ENCODE data around the gene TM7SF2. TPM values are rescaled to one million over a fixed set of nuclear protein-coding genes. Genes with fewer than 3 reads are reported as not detected.

The TM7SF2 gene
- total and polyA plus RNA-seq, 2 donors (not counting 1 experiment from before 2014, with no cell fraction given), result 23.9 to 28.5 TPM

DNA sequence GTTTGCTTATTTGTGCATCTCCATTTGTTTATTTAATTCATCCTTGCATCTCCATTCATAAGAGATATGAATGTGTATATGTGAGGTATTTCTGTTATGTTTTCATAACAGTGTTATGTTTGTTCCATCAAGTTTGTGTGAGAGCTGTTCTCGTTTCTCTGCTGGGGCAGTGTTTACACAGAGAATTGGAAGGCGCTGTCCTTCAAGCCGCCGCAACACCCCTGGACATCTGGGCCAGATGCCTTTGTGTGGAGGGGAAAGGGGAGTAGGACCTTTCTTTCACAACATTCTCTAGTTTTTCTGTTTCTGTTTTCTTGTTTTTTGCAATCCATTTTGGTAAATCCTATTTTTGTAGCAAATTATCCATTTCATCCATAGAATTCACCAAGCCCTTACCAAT is 7.0 kb upstream of the TM7SF2 start:
- H3K9ac ChIP-seq (ENCODE audit: low read length), result no peak overlapping the region
- no peak overlapping the region for H3K27ac ChIP-seq (ENCODE audit: low read length in 2 of 2)
- no peaks in the 10 kb centered on the region for H3K4me1 ChIP-seq (ENCODE audit: control insufficient read depth in 2 of 2, insufficient read depth in 2 of 2, low read length in 2 of 2)
- no CpG with 5 or more reads among the region's 4 CpGs for WGBS (ENCODE audit: insufficient coverage)
- ChIA-PET POLR2A (no interaction called here), CTCF (no interaction called here)
- ATAC-seq (ENCODE audit: low read depth), result no peak
- Mint-ChIP-seq H3K27ac (no peak overlapping the region), H3K4me1 (peaks cover 6% of the 10 kb centered on the region), H3K27me3 (no peaks in the 10 kb centered on the region), H3K4me3 (no peak overlapping the region), H3K9me3 (ENCODE audit: insufficient read depth) (no peaks in the 10 kb centered on the region)
- H3K4me3 ChIP-seq (ENCODE audit: control extremely low read depth in 1 of 5, extremely low read depth in 1 of 5, insufficient read depth in 1 of 5, low read depth in 2 of 5, low read length in 4 of 5), result no peak overlapping the region
- no peaks in the 10 kb centered on the region for H3K27me3 ChIP-seq (replicated peaks in 1 of 4; ENCODE audit: control extremely low read depth in 1 of 4, control insufficient read depth in 3 of 4, insufficient read depth in 4 of 4, low read length in 3 of 4)
- TF ChIP-seq, protein P1, sequence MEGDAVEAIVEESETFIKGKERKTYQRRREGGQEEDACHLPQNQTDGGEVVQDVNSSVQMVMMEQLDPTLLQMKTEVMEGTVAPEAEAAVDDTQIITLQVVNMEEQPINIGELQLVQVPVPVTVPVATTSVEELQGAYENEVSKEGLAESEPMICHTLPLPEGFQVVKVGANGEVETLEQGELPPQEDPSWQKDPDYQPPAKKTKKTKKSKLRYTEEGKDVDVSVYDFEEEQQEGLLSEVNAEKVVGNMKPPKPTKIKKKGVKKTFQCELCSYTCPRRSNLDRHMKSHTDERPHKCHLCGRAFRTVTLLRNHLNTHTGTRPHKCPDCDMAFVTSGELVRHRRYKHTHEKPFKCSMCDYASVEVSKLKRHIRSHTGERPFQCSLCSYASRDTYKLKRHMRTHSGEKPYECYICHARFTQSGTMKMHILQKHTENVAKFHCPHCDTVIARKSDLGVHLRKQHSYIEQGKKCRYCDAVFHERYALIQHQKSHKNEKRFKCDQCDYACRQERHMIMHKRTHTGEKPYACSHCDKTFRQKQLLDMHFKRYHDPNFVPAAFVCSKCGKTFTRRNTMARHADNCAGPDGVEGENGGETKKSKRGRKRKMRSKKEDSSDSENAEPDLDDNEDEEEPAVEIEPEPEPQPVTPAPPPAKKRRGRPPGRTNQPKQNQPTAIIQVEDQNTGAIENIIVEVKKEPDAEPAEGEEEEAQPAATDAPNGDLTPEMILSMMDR (IDR thresholded peaks at IDR 0.05), result no peak
- TF ChIP-seq EZH2 (IDR thresholded peaks at IDR 0.05; ENCODE audit: borderline replicate concordance, insufficient read depth, low read depth, low read length, poor library complexity, severe bottlenecking), result no peak
- DNase-seq, result no peak
- peaks cover 55% of the 10 kb centered on the region for H3K79me2 ChIP-seq (ENCODE audit: control insufficient read depth, insufficient read depth, low read length)
- intact Hi-C loops (cut with micrococcal nuclease), result no loop called here
- H2AFZ ChIP-seq (ENCODE audit: insufficient read depth, low read depth, low read length, poor library complexity, severe bottlenecking), result no peak overlapping the region
- H3K9me3 ChIP-seq (ENCODE audit: control extremely low read depth in 1 of 3, control insufficient read depth in 2 of 3, insufficient read depth in 1 of 3, low read length in 2 of 3), result no peaks in the 10 kb centered on the region
- H4K20me1 ChIP-seq (ENCODE audit: control insufficient read depth, insufficient read depth, low read length, poor library complexity, severe bottlenecking), result peaks cover 23% of the 10 kb centered on the region
- H3K36me3 ChIP-seq (replicated peaks in 1 of 2; ENCODE audit: control extremely low read depth in 1 of 2, control insufficient read depth in 1 of 2, extremely low read depth in 1 of 2, insufficient read depth in 2 of 2, low read length in 1 of 2), result peaks cover 0 to 52% of the 10 kb centered on the region in 2 experiments
- H3K4me2 ChIP-seq (replicated peaks; ENCODE audit: low read depth, low read length, poor library complexity, severe bottlenecking), result no peak overlapping the region

DNA sequence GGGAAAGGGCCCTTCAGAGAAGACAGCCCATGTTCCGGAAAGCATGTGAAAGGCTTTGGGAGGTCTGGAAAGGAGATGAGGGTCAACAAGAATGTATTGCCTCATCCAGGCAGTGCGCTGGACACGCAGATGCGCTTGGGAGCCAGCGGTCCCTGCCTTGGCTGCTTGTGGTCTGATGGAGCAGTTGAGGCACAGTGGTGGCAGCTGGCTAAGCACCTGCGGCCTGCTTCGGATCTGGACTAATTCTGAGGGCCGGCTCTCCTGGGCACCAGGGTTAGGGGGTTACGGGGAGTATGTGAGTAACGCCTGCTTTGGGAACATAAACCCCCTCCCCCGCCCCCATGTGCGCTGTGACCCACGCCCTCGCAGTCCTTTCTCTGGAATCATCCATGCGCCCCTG is 4.6 kb upstream of the TM7SF2 start:
- no peaks in the 10 kb centered on the region for H3K9me3 Mint-ChIP-seq (ENCODE audit: insufficient read depth)
- CTCF ChIA-PET, result interaction anchor here (7.6 to 7.7 kb wide), 2 partner anchors 9 to 74 kb away, joined by 96 to 118 read pairs; partner anchors contain the start of genes CAPN1 and VPS51

More for the DNA sequence above, 4.6 kb upstream of the TM7SF2 start:
- intact Hi-C loops (cut with micrococcal nuclease), result no loop called here
- DNase-seq (no peak), ATAC-seq (ENCODE audit: low read depth) (no peak)
- H3K27me3 Mint-ChIP-seq, result no peaks in the 10 kb centered on the region
- no peak overlapping the region for H3K4me3 Mint-ChIP-seq
- Histone ChIP-seq H3K27me3 (replicated peaks in 1 of 4; ENCODE audit: control extremely low read depth in 1 of 4, control insufficient read depth in 3 of 4, insufficient read depth in 4 of 4, low read length in 3 of 4) (no peaks in the 10 kb centered on the region), H3K79me2 (ENCODE audit: control insufficient read depth, insufficient read depth, low read length) (peaks cover 48% of the 10 kb centered on the region), H4K20me1 (ENCODE audit: control insufficient read depth, insufficient read depth, low read length, poor library complexity, severe bottlenecking) (peaks cover 39% of the 10 kb centered on the region), H3K36me3 (replicated peaks in 1 of 2; ENCODE audit: control extremely low read depth in 1 of 2, control insufficient read depth in 1 of 2, extremely low read depth in 1 of 2, insufficient read depth in 2 of 2, low read length in 1 of 2) (peaks cover 0 to 46% of the 10 kb centered on the region in 2 experiments), H3K9ac (ENCODE audit: low read length) (no peak overlapping the region), H2AFZ (ENCODE audit: insufficient read depth, low read depth, low read length, poor library complexity, severe bottlenecking) (no peak overlapping the region), H3K27ac (ENCODE audit: low read length in 2 of 2) (no peak overlapping the region), H3K4me3 (ENCODE audit: control extremely low read depth in 1 of 5, extremely low read depth in 1 of 5, insufficient read depth in 1 of 5, low read depth in 2 of 5, low read length in 4 of 5) (no peak overlapping the region), H3K4me1 (ENCODE audit: control insufficient read depth in 2 of 2, insufficient read depth in 2 of 2, low read length in 2 of 2) (peaks cover 12 to 22% of the 10 kb centered on the region in 2 donors), H3K4me2 (replicated peaks; ENCODE audit: low read depth, low read length, poor library complexity, severe bottlenecking) (no peak overlapping the region), H3K9me3 (ENCODE audit: control extremely low read depth in 1 of 3, control insufficient read depth in 2 of 3, insufficient read depth in 1 of 3, low read length in 2 of 3) (no peaks in the 10 kb centered on the region)
- peaks cover 24% of the 10 kb centered on the region for H3K4me1 Mint-ChIP-seq
- POLR2A ChIA-PET, result no interaction called here
- no peak for TF ChIP-seq EZH2 (IDR thresholded peaks at IDR 0.05; ENCODE audit: borderline replicate concordance, insufficient read depth, low read depth, low read length, poor library complexity, severe bottlenecking)
- TF ChIP-seq, protein P1 (IDR thresholded peaks at IDR 0.05), result no peak
- WGBS (ENCODE audit: insufficient coverage), result 98% methylated on average over 8 of the region's 15 CpGs
- no peak overlapping the region for H3K27ac Mint-ChIP-seq
